H1 (cell line): Measurements from ENCODE around the gene OR51E1. TPM values are rescaled to one million over a fixed set of nuclear protein-coding genes. Genes with fewer than 3 reads are reported as not detected.

ENCODE experiments used
- ASH2L ChIP-seq: fragments of 200-600, 300-600 bp; sonication (generic); IDR thresholded peaks from one replicate; pipeline ENCODE4 v1.7.1; 2017; ENCODE audit warnings: low read length
- CEBPB ChIP-seq: IDR thresholded peaks from 2 replicates; pipeline ENCODE4 v1.6.1; 2012; ENCODE audit warnings: low read depth, low read length
- CHD1 ChIP-seq: IDR thresholded peaks from 2 replicates; pipeline ENCODE4 v1.6.1; 2012; ENCODE audit warnings: low read depth, low read length, improper control_type of control experiment
- POU5F1 ChIP-seq: IDR thresholded peaks from 2 replicates; pipeline ENCODE4 v1.6.1; 2011; ENCODE audit warnings: low read depth, mild to moderate bottlenecking, low read length, moderate library complexity
- RNF2 ChIP-seq: fragments of 200-900, 300-1000 bp; sonication (generic); IDR thresholded peaks from 2 replicates; pipeline ENCODE4 v1.7.1; 2016; ENCODE audit warnings: borderline replicate concordance, low read depth, mild to moderate bottlenecking, antibody characterized with exemption, low read length; ENCODE audit not compliant: poor library complexity, severe bottlenecking; ENCODE audit errors: missing control alignments
- polyA plus RNA-seq, 7 experiments: library from polyadenylated mRNA; depleted of rRNA in 3 of 7; stranded (reverse) in 5 of 7; unstranded in 2 of 7; fragments of >200 nt in 5 of 7; fragments of 200-250 nt in 2 of 7; gene quantifications; 1 replicate in 5 of 7; 2 replicates in 1 of 7; 4 replicates in 1 of 7; pipeline versions ENCODE4 v1.2.1 to v1.2.3, GENCODE V29; 2011 to 2013; ENCODE audit warnings: missing spikeins in 2 of 7, mixed read lengths in 2 of 7
- total RNA-seq: library from RNA; stranded (reverse); fragmentation: NEBNext Ultra II Directional; extraction: Animal tissue kit (Norgen Biotek cat#: 25700); gene quantifications from 2 replicates; pipeline ENCODE4 v1.2.1, GENCODE V29; 2021

The OR51E1 gene
- total and polyA plus RNA-seq, 2 of the 8 experiments (the other 6 are each of a cell fraction or from before 2014, with no cell fraction given): not detected

GRCh38 chr11:4704790-4705334 is 61.1 kb downstream of the OR51E1 start (continued):
- TF ChIP-seq RNF2: no peak
- no peak for TF ChIP-seq CHD1
- no peak for TF ChIP-seq POU5F1
- TF ChIP-seq CEBPB: no peak
- TF ChIP-seq ASH2L: peak; percentile 41

Other genes with a start within 250 kb of the OR51E1 start
- gene OR52K2, start 194.7 kb upstream of the OR51E1 start, total RNA-seq: not detected in 2 replicates
- gene OR52K2, start 194.7 kb upstream of the OR51E1 start, polyA plus RNA-seq (2011; rRNA removed): not detected in 2 replicates
- gene OR52K1, start 161.3 kb upstream of the OR51E1 start, total RNA-seq: not detected in 2 replicates
- gene OR52K1, start 161.3 kb upstream of the OR51E1 start, polyA plus RNA-seq (2011; rRNA removed): 0.05 TPM in 1 of 2 replicates, not detected in the other
- not detected in 2 replicates for gene OR52M1, start 98.8 kb upstream of the OR51E1 start, total RNA-seq
- not detected in 2 replicates for gene OR52M1, start 98.8 kb upstream of the OR51E1 start, polyA plus RNA-seq (2011; rRNA removed)
- gene OR52I2, start 62.2 kb upstream of the OR51E1 start, total RNA-seq: not detected in 2 replicates
- not detected in 2 replicates for gene OR52I2, start 62.2 kb upstream of the OR51E1 start, polyA plus RNA-seq (2011; rRNA removed)
- not detected in 2 replicates for gene OR52I1, start 49.9 kb upstream of the OR51E1 start, total RNA-seq
- not detected in 2 replicates for gene OR52I1, start 49.9 kb upstream of the OR51E1 start, polyA plus RNA-seq (2011; rRNA removed)
- 5.7 and 6.2 TPM in 2 replicates for gene TRIM68, start 35.8 kb upstream of the OR51E1 start, total RNA-seq
- 3.4 and 3.8 TPM in 2 replicates for gene TRIM68, start 35.8 kb upstream of the OR51E1 start, polyA plus RNA-seq (2011; rRNA removed)
- gene OR51D1, start 6.5 kb upstream of the OR51E1 start, total RNA-seq: not detected in 2 replicates
- gene OR51D1, start 6.5 kb upstream of the OR51E1 start, polyA plus RNA-seq (2011; rRNA removed): not detected in 2 replicates
- not detected in 2 replicates for gene OR51E2, start 53.9 kb downstream of the OR51E1 start, total RNA-seq
- gene OR51E2, start 53.9 kb downstream of the OR51E1 start, polyA plus RNA-seq (2011; rRNA removed): not detected in 2 replicates
- gene MMP26, start 60.8 kb downstream of the OR51E1 start, total RNA-seq: not detected in 2 replicates
- 0.06 TPM in 1 of 2 replicates, not detected in the other for gene MMP26, start 60.8 kb downstream of the OR51E1 start, polyA plus RNA-seq (2011; rRNA removed)
- not detected in 2 replicates for gene OR51F1, start 126.0 kb downstream of the OR51E1 start, total RNA-seq
- gene OR51F1, start 126.0 kb downstream of the OR51E1 start, polyA plus RNA-seq (2011; rRNA removed): not detected in 2 replicates
- not detected in 2 replicates for gene OR52R1, start 160.4 kb downstream of the OR51E1 start, total RNA-seq
- gene OR52R1, start 160.4 kb downstream of the OR51E1 start, polyA plus RNA-seq (2011; rRNA removed): not detected in 2 replicates
- gene OR51F2, start 177.3 kb downstream of the OR51E1 start, total RNA-seq: not detected in 2 replicates
- 0.09 and 0.15 TPM in 2 replicates for gene OR51F2, start 177.3 kb downstream of the OR51E1 start, polyA plus RNA-seq (2011; rRNA removed)
- gene OR51S1, start 205.2 kb downstream of the OR51E1 start, total RNA-seq: not detected in 2 replicates
- gene OR51S1, start 205.2 kb downstream of the OR51E1 start, polyA plus RNA-seq (2011; rRNA removed): not detected in 2 replicates
- not detected in 2 replicates for gene OR51T1, start 237.9 kb downstream of the OR51E1 start, total RNA-seq
- gene OR51T1, start 237.9 kb downstream of the OR51E1 start, polyA plus RNA-seq (2011; rRNA removed): not detected in 2 replicates